NT2/D1 (cell line): ENCODE data around the gene FBXL4.

ENCODE experiments used
- YY1 ChIP-seq: IDR thresholded peaks from 2 replicates; pipeline ENCODE4 v1.6.1; 2011; ENCODE audit not compliant: insufficient read length, insufficient read depth
- ZNF274 ChIP-seq: IDR thresholded peaks from 2 replicates; pipeline ENCODE4 v1.6.1; 2011; ENCODE audit warnings: mild to moderate bottlenecking, low read depth, low read length

DNA sequence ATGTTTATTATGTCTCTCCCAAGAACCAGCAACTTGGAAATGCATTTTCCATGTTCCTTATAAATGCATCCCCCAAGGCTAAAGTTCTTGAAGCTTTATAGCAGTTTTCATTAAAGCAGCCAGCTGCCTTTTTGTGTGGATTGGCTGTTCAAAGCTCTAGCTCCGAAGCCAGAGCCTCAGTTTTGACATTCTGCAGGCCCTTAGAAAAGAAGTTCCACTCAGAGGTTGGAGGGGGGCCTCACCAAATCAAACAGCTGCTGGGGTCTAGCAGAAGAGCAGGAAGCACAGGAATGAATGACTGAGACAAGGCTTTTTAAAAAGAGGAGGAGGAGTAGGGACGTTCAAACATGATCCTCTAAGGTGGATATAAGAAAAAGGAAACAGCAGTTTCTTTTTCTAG, 117.6 kb downstream of the FBXL4 start:
- no peak for TF ChIP-seq YY1
- no peak for TF ChIP-seq ZNF274
